OCI-LY1 (cell line): ENCODE results near the gene CUX1.

Experiments
- CTCF ChIP-seq: fragments of 200-600 bp; sonication (generic), shearing (Covaris generic); IDR thresholded peaks from 2 replicates; pipeline ENCODE4 v1.5.1; 2017; ENCODE audit warnings: mild to moderate bottlenecking, antibody characterized with exemption, low read length, moderate library complexity, mixed read lengths
- EZH2 ChIP-seq: fragments of 200-600 bp; sonication (generic), shearing (Covaris generic); IDR thresholded peaks from 2 replicates; pipeline ENCODE4 v1.8.0; 2017; ENCODE audit warnings: borderline replicate concordance, mixed run types, mild to moderate bottlenecking, antibody characterized with exemption, low read length, moderate library complexity, mixed read lengths

- TF ChIP-seq CTCF (no peak), EZH2 (no peak)
Observed at GRCh38 chr7:101943889-101944600, 126.6 kb downstream of the CUX1 start.
